Endodermal cell (in vitro differentiated cells): Measurements from ENCODE around the gene SSBP4. TPM values are rescaled to one million over a fixed set of nuclear protein-coding genes. Genes with fewer than 3 reads are reported as not detected.

Source experiments
- DNase-seq: peaks from one replicate; pipeline ENCODE4 v3.0.0-alpha.2; 2017
- H3K27ac ChIP-seq: 2 replicates; pipeline ENCODE4 v1.5.1; 2013; ENCODE audit warnings: mild to moderate bottlenecking, low read depth, low read length, moderate library complexity
- H3K27me3 ChIP-seq: 2 replicates; pipeline ENCODE4 v1.6.1; 2013; ENCODE audit warnings: mild to moderate bottlenecking, low read length, moderate library complexity; ENCODE audit not compliant: insufficient read depth, control insufficient read depth, poor library complexity, severe bottlenecking
- H3K36me3 ChIP-seq: 2 replicates; pipeline ENCODE4 v1.7.0; 2013; ENCODE audit warnings: mild to moderate bottlenecking, low read length, moderate library complexity; ENCODE audit not compliant: control insufficient read depth, insufficient read depth
- H3K4me1 ChIP-seq: one replicate; pipeline ENCODE4 v1.7.0; 2013; ENCODE audit warnings: low read length; ENCODE audit not compliant: control insufficient read depth, insufficient read depth
- H3K4me3 ChIP-seq: 2 replicates; pipeline ENCODE4 v1.5.1; 2013; ENCODE audit warnings: mild to moderate bottlenecking, low read length, moderate library complexity
- H3K9ac ChIP-seq: 2 replicates; pipeline ENCODE4 v1.6.1; 2013; ENCODE audit warnings: mild to moderate bottlenecking, low read length, moderate library complexity; ENCODE audit not compliant: poor library complexity, severe bottlenecking; ENCODE audit errors: extremely low read depth
- H3K9me3 ChIP-seq: 2 replicates; pipeline ENCODE4 v1.6.1; 2013; ENCODE audit warnings: mild to moderate bottlenecking, low read length, moderate library complexity; ENCODE audit not compliant: control insufficient read depth
- H3K27ac Mint-ChIP-seq: 2 replicates; pipeline ENCODE4 v1.8.0; 2020; ENCODE audit warnings: mixed read lengths
- H3K27me3 Mint-ChIP-seq: 2 replicates; pipeline ENCODE4 v1.8.0; 2021; ENCODE audit warnings: mild to moderate bottlenecking, mixed read lengths; ENCODE audit not compliant: insufficient read depth
- H3K36me3 Mint-ChIP-seq: 2 replicates; pipeline ENCODE4 v1.8.0; 2020; ENCODE audit warnings: low read depth, mixed read lengths
- H3K4me1 Mint-ChIP-seq: 2 replicates; pipeline ENCODE4 v1.8.0; 2020; ENCODE audit warnings: mixed read lengths
- H3K4me3 Mint-ChIP-seq: 2 replicates; pipeline ENCODE4 v1.8.0; 2020; ENCODE audit warnings: mild to moderate bottlenecking, moderate library complexity, mixed read lengths
- H3K9me3 Mint-ChIP-seq: 2 replicates; pipeline ENCODE4 v1.8.0; 2020; ENCODE audit warnings: mild to moderate bottlenecking, mixed read lengths
- CTCF ChIP-seq: fragments of 200-600 bp; sonication (generic); conservative IDR thresholded peaks from 2 replicates; pipeline ENCODE4 v1.5.0; 2021; ENCODE audit warnings: antibody characterized with exemption, mild to moderate bottlenecking
- WGBS, 2 experiments: methylation state at CpG; one replicate each; pipeline versions ENCODE4 v1.1.5 to v1.1.7; 2013; ENCODE audit warnings: missing lambda C conversion rate in 2 of 2, mixed read lengths in 1 of 2; ENCODE audit not compliant: insufficient coverage in 1 of 2, insufficient read length in 1 of 2; 5-methylcytosine and 5-hydroxymethylcytosine counted together
- total RNA-seq, 2 donors: library from RNA; stranded (reverse); fragmentation: NEBNext Ultra II Directional in 1 of 2; extraction: Animal tissue kit (Norgen Biotek cat#: 25700) in 1 of 2; gene quantifications; 2 replicates in 1 of 2; 3 replicates in 1 of 2; pipeline ENCODE4 v1.2.1, GENCODE V29; 2021

SSBP4 gene
- total RNA-seq, 2 donors from 2014 or later, result 35.9 to 43.5 TPM

DNA sequence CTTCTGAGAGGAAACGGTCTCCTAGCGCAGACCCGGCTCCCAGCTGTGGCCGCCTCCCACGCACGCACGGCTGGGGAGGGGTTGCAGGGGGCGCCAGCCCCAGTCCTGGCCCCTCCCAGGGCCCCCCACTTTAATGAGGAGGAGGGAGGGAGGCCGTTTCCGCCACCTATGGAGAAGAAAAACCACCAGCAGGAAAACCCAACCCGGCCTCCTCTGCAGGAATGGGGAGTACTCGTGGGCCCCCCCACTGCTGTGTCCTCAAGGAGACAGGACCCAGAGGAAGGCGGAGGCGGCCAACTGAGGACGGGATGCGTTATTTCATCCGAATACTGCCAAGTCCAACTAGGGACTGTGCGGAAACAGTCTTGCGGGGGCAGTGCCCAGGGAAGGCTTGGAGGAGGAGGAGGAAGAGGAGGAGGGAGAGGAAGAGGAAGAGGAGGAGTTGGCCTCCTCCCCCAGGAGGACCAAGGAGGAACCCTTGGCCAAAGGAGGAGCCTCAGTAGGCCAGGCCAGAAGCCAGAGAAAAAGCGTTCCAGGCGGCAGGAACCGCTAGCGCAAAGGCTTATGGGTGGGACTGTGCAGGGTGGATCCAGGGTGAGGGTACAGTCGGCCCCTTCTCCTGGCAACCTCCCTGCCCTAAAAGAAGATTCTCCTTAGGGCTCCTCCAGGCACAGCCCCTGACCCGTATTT is 3.9 kb upstream of the SSBP4 start:
- 83 to 84% methylated on average over 23 to 25 of the region's 25 CpGs for WGBS, 2 experiments
- H3K4me1 Mint-ChIP-seq, result peaks cover 6% of the 10 kb centered on the region
- no peak for DNase-seq
- no peaks in the 10 kb centered on the region for H3K36me3 Mint-ChIP-seq
- no peaks in the 10 kb centered on the region for H3K36me3 ChIP-seq
- H3K9ac ChIP-seq, result no peak overlapping the region
- H3K27me3 Mint-ChIP-seq, result peaks cover 61% of the 10 kb centered on the region
- H3K9me3 ChIP-seq, result no peaks in the 10 kb centered on the region
- peaks cover 10% of the 10 kb centered on the region for H3K27me3 ChIP-seq
- no peak for TF ChIP-seq CTCF
- H3K4me3 ChIP-seq, result no peak overlapping the region
- no peak overlapping the region for H3K4me3 Mint-ChIP-seq
- H3K9me3 Mint-ChIP-seq, result no peaks in the 10 kb centered on the region
- H3K27ac Mint-ChIP-seq, result no peak overlapping the region
- no peak overlapping the region for H3K27ac ChIP-seq
- no peaks in the 10 kb centered on the region for H3K4me1 ChIP-seq

GRCh38 chr19:18416778-18417249 is 2.4 kb upstream of the SSBP4 start:
- DNase-seq, result peak; percentile 94
- H3K9me3 Mint-ChIP-seq, result no peaks in the 10 kb centered on the region
- peak overlapping the region; percentile 93 for H3K27ac Mint-ChIP-seq
- peaks cover 10% of the 10 kb centered on the region for H3K27me3 ChIP-seq
- H3K27ac ChIP-seq, result peak overlapping the region; percentile 98
- no peaks in the 10 kb centered on the region for H3K9me3 ChIP-seq
- TF ChIP-seq CTCF, result no peak
- peak overlapping the region; percentile 90 for H3K9ac ChIP-seq
- H3K4me1 ChIP-seq, result no peaks in the 10 kb centered on the region
- H3K4me1 Mint-ChIP-seq, result peaks cover 6% of the 10 kb centered on the region
- peaks cover 65% of the 10 kb centered on the region for H3K27me3 Mint-ChIP-seq
- H3K4me3 ChIP-seq, result peak overlapping the region; percentile 82
- peak overlapping the region; percentile 61 for H3K4me3 Mint-ChIP-seq
- no peaks in the 10 kb centered on the region for H3K36me3 Mint-ChIP-seq
- H3K36me3 ChIP-seq, result no peaks in the 10 kb centered on the region
- 0 to 1% methylated on average over 7 to 44 of the region's 44 CpGs for WGBS, 2 experiments

DNA sequence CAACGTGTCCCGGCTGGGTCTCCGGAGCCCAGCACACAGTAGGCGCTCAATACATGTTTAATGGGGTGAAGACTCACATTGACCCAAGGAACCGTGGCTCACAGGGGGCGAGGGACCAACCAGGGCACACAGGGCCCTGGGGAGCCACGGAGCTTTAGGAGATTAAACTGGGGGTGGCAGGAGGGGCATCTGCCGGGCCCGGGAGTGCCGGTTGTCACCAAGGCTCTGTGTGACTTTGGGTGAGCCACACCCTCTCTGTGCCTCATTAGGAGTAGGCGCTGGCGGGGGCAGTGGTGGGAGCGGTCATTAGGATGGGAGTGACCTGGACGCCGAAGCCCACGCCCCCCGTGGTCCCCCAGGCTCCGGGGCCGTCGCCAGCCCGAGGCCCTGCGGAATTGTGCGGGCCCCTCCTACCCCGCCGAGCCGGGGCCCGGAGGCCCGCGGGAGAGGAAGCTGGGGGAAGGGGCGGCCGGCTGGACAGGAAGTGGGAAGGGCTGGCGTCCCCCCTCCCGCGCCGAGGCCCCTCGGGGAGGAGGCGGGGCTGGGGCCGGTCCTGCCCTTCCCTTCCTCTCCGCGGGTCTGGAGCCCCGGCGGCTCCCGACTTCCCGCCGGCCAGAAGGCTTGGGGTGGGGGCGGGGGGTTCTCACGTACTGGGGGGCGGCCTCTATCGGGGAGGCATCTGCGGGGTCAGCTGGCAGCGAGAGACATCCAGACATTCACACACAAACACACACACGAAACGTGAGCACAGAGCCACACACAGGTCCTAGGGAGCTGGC is 1.8 kb upstream of the SSBP4 start:
- Histone ChIP-seq H3K27ac (peak overlapping the region; percentile 98), H3K36me3 (no peaks in the 10 kb centered on the region), H3K4me3 (peak overlapping the region; percentile 82), H3K9ac (peak overlapping the region; percentile 73), H3K4me1 (no peaks in the 10 kb centered on the region), H3K9me3 (no peaks in the 10 kb centered on the region), H3K27me3 (peaks cover 10% of the 10 kb centered on the region)
- peaks cover 65% of the 10 kb centered on the region for H3K27me3 Mint-ChIP-seq
- TF ChIP-seq CTCF, result no peak
- peak overlapping the region; percentile 61 for H3K4me3 Mint-ChIP-seq
- peak; percentile 89 for DNase-seq
- no peaks in the 10 kb centered on the region for H3K36me3 Mint-ChIP-seq
- no peaks in the 10 kb centered on the region for H3K9me3 Mint-ChIP-seq
- WGBS, 2 experiments, result 0 to 2% methylated on average over 3 to 46 of the region's 53 CpGs
- peak overlapping the region; percentile 89 for H3K27ac Mint-ChIP-seq
- H3K4me1 Mint-ChIP-seq, result peaks cover 6% of the 10 kb centered on the region
